Panc1 (cell line): Measurements from ENCODE around the gene LOXL4. TPM values are rescaled to one million over a fixed set of nuclear protein-coding genes. Genes with fewer than 3 reads are reported as not detected.

Experiments used
- ATAC-seq: fragments of 200-7000 bp; cut with Tn5 transposase; 2 replicates; pipeline ENCODE4 v1.9.1; 2020; ENCODE audit warnings: mild to moderate bottlenecking, moderate library complexity
- BruUV-seq: library from RNA; stranded (reverse); fragments of 400-500 nt; replicated peaks from 2 replicates; lab custom pipeline; 2021; lab: Mats Ljungman, UMichigan
- CTCF ChIA-PET: fragments of 300-600 bp; sonication (Branson Sonifier 250); formaldehyde crosslinking; loops from one replicate; lab custom pipeline; 2022; ENCODE audit warnings: antibody characterized with exemption; lab: Charles Lee
- POLR2A ChIA-PET: fragments of 300-600 bp; sonication (Branson Sonifier 250); formaldehyde crosslinking; loops from one replicate; lab custom pipeline; 2022; ENCODE audit warnings: antibody characterized with exemption; lab: Charles Lee
- DNase-seq: peaks from one replicate; pipeline ENCODE4 v3.0.0-alpha.2; 2010; ENCODE audit warnings: low read depth, low spot score
- H3K27ac ChIP-seq: 2 replicates; pipeline ENCODE4 v1.5.1; 2011; ENCODE audit warnings: mild to moderate bottlenecking, low read length, inconsistent platforms
- H3K27me3 ChIP-seq: fragments of 200-500 bp; sonication (Bioruptor generic); 2 replicates; pipeline ENCODE4 v1.6.0; 2014; ENCODE audit warnings: low read length, inconsistent platforms; ENCODE audit not compliant: control insufficient read depth, insufficient read depth
- H3K36me3 ChIP-seq: fragments of 200-500 bp; sonication (Bioruptor generic); 2 replicates; pipeline ENCODE4 v1.5.1; 2014; ENCODE audit warnings: inconsistent platforms, mild to moderate bottlenecking, low read length, moderate library complexity; ENCODE audit not compliant: control insufficient read depth, insufficient read depth
- H3K4me1 ChIP-seq: 2 replicates; pipeline ENCODE4 v1.5.1; 2011; ENCODE audit warnings: inconsistent platforms, mild to moderate bottlenecking, low read length, moderate library complexity; ENCODE audit not compliant: control insufficient read depth, insufficient read depth
- H3K4me3 ChIP-seq, 2 experiments: 2 replicates each; pipeline ENCODE4 v1.5.1; 2011 to 2012; ENCODE audit warnings: low read depth in 2 of 2, low read length in 2 of 2, mild to moderate bottlenecking in 2 of 2, inconsistent platforms in 1 of 2, moderate library complexity in 1 of 2
- H3K9me3 ChIP-seq: fragments of 200-500 bp; sonication (Bioruptor generic); 2 replicates; pipeline ENCODE4 v1.5.1; 2014; ENCODE audit warnings: low read depth, mild to moderate bottlenecking, inconsistent platforms, low read length, moderate library complexity; ENCODE audit not compliant: control insufficient read depth, insufficient read depth
- POLR2AphosphoS5 ChIP-seq: IDR thresholded peaks from 2 replicates; pipeline ENCODE4 v1.6.1; 2012; ENCODE audit warnings: mild to moderate bottlenecking, low read depth, low read length, moderate library complexity
- SIN3A ChIP-seq: IDR thresholded peaks from 2 replicates; pipeline ENCODE4 v1.6.1; 2012; ENCODE audit warnings: low read depth, mild to moderate bottlenecking, low read length, moderate library complexity, borderline replicate concordance; ENCODE audit not compliant: insufficient read depth
- TCF7L2 ChIP-seq: IDR thresholded peaks from 2 replicates; pipeline ENCODE4 v1.6.1; 2011; ENCODE audit warnings: mild to moderate bottlenecking, low read depth, low read length, inconsistent platforms
- in situ Hi-C: cut with HindIII; loops from 2 replicates; pipeline ENCODE4 v1.10.0; 2016; ENCODE audit warnings: low sequenced_read_pairs, low pct_unique_long_range_greater_than_20kb
- intact Hi-C: fragments of 100-400 bp; cut with micrococcal nuclease; formaldehyde crosslinking; loops from one replicate; pipeline ENCODE4 v1.10.0; 2022; ENCODE audit not compliant: unreplicated experiment
- total RNA-seq: library from RNA; stranded (reverse); gene quantifications from one replicate; pipeline ENCODE4 v1.2.1, GENCODE V29; 2021; ENCODE audit not compliant: unreplicated experiment
- TF ChIP-seq, protein P1 (sequence below), 2 experiments: IDR thresholded peaks; 2 replicates each; pipeline ENCODE4 v1.6.1; 2011 to 2012; ENCODE audit warnings: low read depth in 2 of 2, control low read depth in 1 of 2, low read length in 1 of 2, mild to moderate bottlenecking in 1 of 2, moderate library complexity in 1 of 2; ENCODE audit not compliant: insufficient read depth in 1 of 2
- TF ChIP-seq, protein P2 (sequence below): fragments of 450-650 bp; IDR thresholded peaks from 2 replicates; pipeline ENCODE4 v1.5.1; 2017; ENCODE audit warnings: mild to moderate bottlenecking

The LOXL4 gene
- total RNA-seq, 1 experiment from 2014 or later: 17.7 TPM

DNA sequence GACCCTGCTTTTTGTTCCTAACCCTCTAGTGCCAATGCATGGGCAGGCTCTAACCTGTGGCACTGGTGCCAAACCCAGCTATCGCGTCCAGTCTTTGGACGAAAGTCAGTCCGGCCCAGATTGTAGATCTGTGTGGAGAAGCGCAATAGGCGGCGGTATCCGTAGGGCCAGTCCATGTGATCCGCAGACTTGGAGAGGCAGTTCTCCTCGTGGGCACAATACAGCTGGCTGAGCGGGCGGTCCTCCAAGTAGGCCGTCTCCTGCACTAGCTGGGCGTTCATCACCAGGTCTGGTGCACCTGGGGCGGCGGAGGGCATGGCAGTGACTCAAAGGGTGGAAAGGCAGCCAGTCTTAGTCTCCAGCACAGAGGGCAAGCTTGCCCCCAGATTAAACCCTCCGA is 14.5 kb downstream of the LOXL4 start:
- ChIA-PET CTCF (no interaction called here), POLR2A (no interaction called here)
- DNase-seq (no peak), ATAC-seq (no peak)
- TF ChIP-seq SIN3A (no peak), POLR2AphosphoS5 (no peak), TCF7L2 (no peak)
- TF ChIP-seq, protein P1, sequence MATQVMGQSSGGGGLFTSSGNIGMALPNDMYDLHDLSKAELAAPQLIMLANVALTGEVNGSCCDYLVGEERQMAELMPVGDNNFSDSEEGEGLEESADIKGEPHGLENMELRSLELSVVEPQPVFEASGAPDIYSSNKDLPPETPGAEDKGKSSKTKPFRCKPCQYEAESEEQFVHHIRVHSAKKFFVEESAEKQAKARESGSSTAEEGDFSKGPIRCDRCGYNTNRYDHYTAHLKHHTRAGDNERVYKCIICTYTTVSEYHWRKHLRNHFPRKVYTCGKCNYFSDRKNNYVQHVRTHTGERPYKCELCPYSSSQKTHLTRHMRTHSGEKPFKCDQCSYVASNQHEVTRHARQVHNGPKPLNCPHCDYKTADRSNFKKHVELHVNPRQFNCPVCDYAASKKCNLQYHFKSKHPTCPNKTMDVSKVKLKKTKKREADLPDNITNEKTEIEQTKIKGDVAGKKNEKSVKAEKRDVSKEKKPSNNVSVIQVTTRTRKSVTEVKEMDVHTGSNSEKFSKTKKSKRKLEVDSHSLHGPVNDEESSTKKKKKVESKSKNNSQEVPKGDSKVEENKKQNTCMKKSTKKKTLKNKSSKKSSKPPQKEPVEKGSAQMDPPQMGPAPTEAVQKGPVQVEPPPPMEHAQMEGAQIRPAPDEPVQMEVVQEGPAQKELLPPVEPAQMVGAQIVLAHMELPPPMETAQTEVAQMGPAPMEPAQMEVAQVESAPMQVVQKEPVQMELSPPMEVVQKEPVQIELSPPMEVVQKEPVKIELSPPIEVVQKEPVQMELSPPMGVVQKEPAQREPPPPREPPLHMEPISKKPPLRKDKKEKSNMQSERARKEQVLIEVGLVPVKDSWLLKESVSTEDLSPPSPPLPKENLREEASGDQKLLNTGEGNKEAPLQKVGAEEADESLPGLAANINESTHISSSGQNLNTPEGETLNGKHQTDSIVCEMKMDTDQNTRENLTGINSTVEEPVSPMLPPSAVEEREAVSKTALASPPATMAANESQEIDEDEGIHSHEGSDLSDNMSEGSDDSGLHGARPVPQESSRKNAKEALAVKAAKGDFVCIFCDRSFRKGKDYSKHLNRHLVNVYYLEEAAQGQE (IDR thresholded peaks at IDR 0.05; ENCODE audit: insufficient read depth in 1 of 2, low read depth in 2 of 2, low read length in 1 of 2): no peak
- TF ChIP-seq, protein P2, sequence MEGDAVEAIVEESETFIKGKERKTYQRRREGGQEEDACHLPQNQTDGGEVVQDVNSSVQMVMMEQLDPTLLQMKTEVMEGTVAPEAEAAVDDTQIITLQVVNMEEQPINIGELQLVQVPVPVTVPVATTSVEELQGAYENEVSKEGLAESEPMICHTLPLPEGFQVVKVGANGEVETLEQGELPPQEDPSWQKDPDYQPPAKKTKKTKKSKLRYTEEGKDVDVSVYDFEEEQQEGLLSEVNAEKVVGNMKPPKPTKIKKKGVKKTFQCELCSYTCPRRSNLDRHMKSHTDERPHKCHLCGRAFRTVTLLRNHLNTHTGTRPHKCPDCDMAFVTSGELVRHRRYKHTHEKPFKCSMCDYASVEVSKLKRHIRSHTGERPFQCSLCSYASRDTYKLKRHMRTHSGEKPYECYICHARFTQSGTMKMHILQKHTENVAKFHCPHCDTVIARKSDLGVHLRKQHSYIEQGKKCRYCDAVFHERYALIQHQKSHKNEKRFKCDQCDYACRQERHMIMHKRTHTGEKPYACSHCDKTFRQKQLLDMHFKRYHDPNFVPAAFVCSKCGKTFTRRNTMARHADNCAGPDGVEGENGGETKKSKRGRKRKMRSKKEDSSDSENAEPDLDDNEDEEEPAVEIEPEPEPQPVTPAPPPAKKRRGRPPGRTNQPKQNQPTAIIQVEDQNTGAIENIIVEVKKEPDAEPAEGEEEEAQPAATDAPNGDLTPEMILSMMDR: no peak
- in situ Hi-C loops (no loop called here), intact Hi-C loops (no loop called here)
- no peaks in the 10 kb centered on the region for H3K4me1 ChIP-seq
- no peaks in the 10 kb centered on the region for H3K27me3 ChIP-seq
- H3K4me3 ChIP-seq: no peak overlapping the region
- H3K36me3 ChIP-seq: no peaks in the 10 kb centered on the region
- BruUV-seq: no TSS peak
- no peaks in the 10 kb centered on the region for H3K9me3 ChIP-seq
- H3K27ac ChIP-seq: no peak overlapping the region

DNA sequence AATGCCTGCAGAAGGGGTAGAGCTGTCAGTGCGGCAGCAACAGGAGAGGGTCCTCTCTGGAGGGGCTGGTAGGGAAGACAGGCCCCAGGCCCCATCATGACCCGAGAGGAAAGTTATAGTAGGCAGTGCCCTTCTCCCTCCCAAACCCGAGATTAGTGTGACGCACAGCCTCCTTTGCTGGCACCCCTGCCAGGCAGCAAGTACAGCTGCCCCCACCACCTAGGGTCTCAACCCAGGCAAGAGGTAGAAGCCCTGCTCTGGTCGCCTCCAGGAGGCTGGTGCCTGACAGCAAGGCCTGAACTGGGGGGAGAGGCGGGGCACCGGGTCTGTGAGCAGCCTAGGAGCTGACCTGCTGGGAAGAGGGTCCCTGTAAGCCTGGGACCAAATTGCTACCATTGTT is 15.5 kb downstream of the LOXL4 start:
- Histone ChIP-seq H3K4me3 (no peak overlapping the region), H3K4me1 (no peaks in the 10 kb centered on the region), H3K36me3 (no peaks in the 10 kb centered on the region), H3K9me3 (no peaks in the 10 kb centered on the region), H3K27me3 (no peaks in the 10 kb centered on the region), H3K27ac (no peak overlapping the region)
- ChIA-PET CTCF (no interaction called here), POLR2A (no interaction called here)
- DNase-seq: no peak
- TF ChIP-seq, protein P2: no peak
- no peak for TF ChIP-seq SIN3A
- no peak for TF ChIP-seq POLR2AphosphoS5
- in situ Hi-C loops (no loop called here), intact Hi-C loops (no loop called here)
- no peak for ATAC-seq
- BruUV-seq: no TSS peak
